ENCODE data around the gene DMAC2L.

GRCh38 chr14:50359631-50360030, 47.5 kb downstream of the DMAC2L start:
- TF ChIP-seq CTCF (IDR thresholded peaks at IDR 0.05) (no peak), POLR2A (IDR thresholded peaks at IDR 0.05) (no peak), POLR2AphosphoS5 (IDR thresholded peaks at IDR 0.05) (no peak)
